ENCODE data around the gene SIPA1L2. TPM values are rescaled to one million over a fixed set of nuclear protein-coding genes. Genes with fewer than 3 reads are reported as not detected.

Gene SIPA1L2
- total and polyA plus RNA-seq, 12 donors = 20.3 to 141 (median 97.6) TPM

DNA sequence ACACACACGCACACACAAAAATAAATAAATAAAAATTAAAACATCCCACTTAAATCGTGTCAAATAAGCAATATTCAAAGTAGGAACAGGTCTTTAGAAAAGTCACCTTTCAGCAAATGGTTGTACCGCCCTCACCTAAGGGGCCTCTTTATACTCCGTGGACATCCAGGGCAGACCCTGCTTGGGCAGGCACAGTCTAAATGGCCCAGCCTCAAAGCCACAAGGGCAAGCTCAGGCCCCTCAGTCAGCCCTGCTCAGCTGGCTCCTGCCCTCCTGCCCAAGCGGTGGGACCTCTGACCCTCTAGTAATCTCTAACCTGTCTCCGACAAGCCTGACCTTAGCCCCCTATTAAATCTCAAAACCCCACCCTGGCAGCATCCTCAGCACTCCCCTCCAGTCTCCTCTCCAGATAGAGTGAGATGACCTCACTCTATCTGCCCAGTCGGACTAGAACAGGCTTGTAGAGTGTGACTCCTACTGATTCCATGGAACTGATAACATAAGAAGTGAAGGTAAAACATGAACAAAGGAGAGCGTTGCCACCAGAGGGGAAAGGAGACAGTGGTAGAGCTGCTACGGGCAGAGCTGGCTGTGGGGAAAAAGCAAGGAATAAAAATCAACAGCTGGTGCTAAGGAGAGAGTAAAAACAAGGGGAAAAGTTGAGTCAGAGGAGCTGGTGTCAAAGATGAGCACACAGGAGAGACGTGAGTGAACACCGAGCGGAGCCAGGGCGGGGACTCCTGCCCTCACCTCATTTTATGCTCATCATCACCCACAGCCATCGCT lies 36.0 kb downstream of the SIPA1L2 start:
- TF ChIP-seq CTCF (IDR thresholded peaks at IDR 0.05) = no peak
- Histone ChIP-seq H3K9me3 (no peaks in the 10 kb centered on the region), H3K4me3 (peak overlapping the region in 2 of 10 donors; percentile 20 to 23), H3K4me1 (peaks cover 11 to 96% (median 67%) of the 10 kb centered on the region in 9 donors), H3K27ac (peak overlapping the region in 8 of 10 donors; percentile 2 to 83 (median 66)), H3K27me3 (no peaks in the 10 kb centered on the region), H3K36me3 (no peaks in the 10 kb centered on the region)
- DNase-seq (no peak), ATAC-seq (peak in 5 of 8 donors; percentile 13 to 42 (median 29))
- WGBS, 2 donors = 65 to 76% methylated on average over 14 of the region's 14 CpGs
- intact Hi-C loops (cut with DNase I) = loop anchor here in 2 of 10 donors (5.0 kb wide), 1 partner anchor 33 kb away; no protein-coding TSS in a partner anchor

DNA sequence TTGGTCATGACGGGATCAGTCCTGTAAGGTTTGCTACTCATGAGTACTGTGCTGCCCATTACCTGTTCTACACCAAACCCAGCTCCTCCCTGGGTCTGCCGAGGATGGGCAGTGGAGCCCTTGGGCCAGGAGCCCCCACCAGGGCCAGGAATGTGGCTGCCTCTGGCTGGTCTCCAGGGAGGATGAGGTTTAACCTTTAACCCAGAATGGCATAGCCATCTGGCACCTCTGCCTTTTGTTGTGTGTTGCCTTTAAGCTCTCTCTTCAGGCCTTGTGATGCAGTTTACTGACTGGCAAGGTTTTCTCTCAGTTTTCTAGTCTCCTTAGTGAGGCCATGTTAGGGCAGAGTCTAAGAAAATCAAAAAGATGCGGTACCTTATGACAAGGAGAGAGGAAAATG lies 38.6 kb downstream of the SIPA1L2 start:
- peaks cover 12 to 90% (median 66%) of the 10 kb centered on the region in 9 donors for H3K4me1 ChIP-seq
- H3K9me3 ChIP-seq = no peaks in the 10 kb centered on the region
- TF ChIP-seq CTCF (IDR thresholded peaks at IDR 0.05) = no peak
- DNase-seq (no peak), ATAC-seq (peak in 5 of 8 donors; percentile 11 to 21 (median 13))
- H3K4me3 ChIP-seq = no peak overlapping the region
- H3K36me3 ChIP-seq = no peaks in the 10 kb centered on the region
- H3K27ac ChIP-seq = peak overlapping the region; percentile 11 to 89 (median 64)
- no peaks in the 10 kb centered on the region for H3K27me3 ChIP-seq
- intact Hi-C loops (cut with DNase I) = loop anchor here in 2 of 10 donors (5.0 kb wide), 1 partner anchor 36 kb away; no protein-coding TSS in a partner anchor
- whole genome bisulfite sequencing, 2 donors = 77% methylated on average over 3 of the region's 3 CpGs

DNA sequence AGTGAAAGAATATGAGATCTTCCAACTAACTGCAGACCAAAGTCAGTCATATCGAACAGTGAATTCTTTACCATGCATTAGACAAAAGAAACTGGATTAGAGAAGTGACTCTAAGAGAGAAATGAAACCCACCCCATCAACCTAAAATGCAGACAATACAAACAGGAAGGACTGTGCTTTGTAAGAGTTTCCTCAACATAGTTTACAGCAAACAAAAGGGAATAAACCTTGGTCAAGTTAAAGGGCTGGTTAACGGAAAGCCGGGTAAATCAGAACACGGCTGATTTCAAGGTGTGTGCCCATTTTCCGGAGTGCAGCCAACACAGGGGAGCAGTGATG lies 39.2 kb downstream of the SIPA1L2 start:
- Histone ChIP-seq H3K9me3 (no peaks in the 10 kb centered on the region), H3K4me1 (peaks cover 12 to 90% (median 63%) of the 10 kb centered on the region in 9 donors), H3K27ac (peak overlapping the region in 9 of 10 donors; percentile 41 to 89 (median 66)), H3K27me3 (no peaks in the 10 kb centered on the region), H3K36me3 (no peaks in the 10 kb centered on the region), H3K4me3 (no peak overlapping the region)
- TF ChIP-seq CTCF (IDR thresholded peaks at IDR 0.05) = no peak
- DNase-seq (no peak), ATAC-seq (peak in 3 of 8 donors; percentile 11 to 24 (median 22))
- WGBS, 2 donors = 64 to 77% methylated on average over 5 of the region's 5 CpGs
- intact Hi-C loops (cut with DNase I) = loop anchor here in 2 of 10 donors (5.0 kb wide), 1 partner anchor 37 kb away; no protein-coding TSS in a partner anchor

- intact Hi-C loops (cut with DNase I) = loop anchor here in 3 of 10 donors (5.0 kb wide), 2 partner anchors 32 to 37 kb away; no protein-coding TSS in a partner anchor
- H3K4me1 ChIP-seq = peaks cover 12 to 90% (median 68%) of the 10 kb centered on the region in 9 donors
- no peaks in the 10 kb centered on the region for H3K27me3 ChIP-seq
- 38 to 39% methylated on average over 10 of the region's 10 CpGs for WGBS, 2 donors
- no peaks in the 10 kb centered on the region for H3K9me3 ChIP-seq
- no peaks in the 10 kb centered on the region for H3K36me3 ChIP-seq
- peak in 7 of 8 donors; percentile 23 to 62 (median 53) for ATAC-seq
- peak overlapping the region in 9 of 10 donors; percentile 38 to 89 (median 66) for H3K27ac ChIP-seq
- TF ChIP-seq CTCF (IDR thresholded peaks at IDR 0.05) = no peak
- H3K4me3 ChIP-seq = no peak overlapping the region
- no peak for DNase-seq
Observed at GRCh38 chr1:232589812-232590743, 39.9 kb downstream of the SIPA1L2 start.
